GM18526 (cell line): ENCODE data around the gene WASF1.

Experiments used
- POLR2A ChIP-seq: IDR thresholded peaks from 3 replicates; pipeline ENCODE4 v1.6.1; 2011; ENCODE audit not compliant: insufficient read length; ENCODE audit errors: extremely low read depth

The WASF1 gene

GRCh38 chr6:110067837-110068591 is 111.5 kb downstream of the WASF1 start:
- TF ChIP-seq POLR2A: no peak

GRCh38 chr6:110064744-110065524 is 114.5 kb downstream of the WASF1 start:
- no peak for TF ChIP-seq POLR2A

GRCh38 chr6:110063594-110064263 is 115.7 kb downstream of the WASF1 start:
- TF ChIP-seq POLR2A: no peak

- no peak for TF ChIP-seq POLR2A
Observed at GRCh38 chr6:110055387-110055735, 124.1 kb downstream of the WASF1 start.

GRCh38 chr6:110054664-110055386 is 124.6 kb downstream of the WASF1 start:
- no peak for TF ChIP-seq POLR2A

- TF ChIP-seq POLR2A: no peak
Observed at GRCh38 chr6:110053395-110054240, 125.9 kb downstream of the WASF1 start.

- no peak for TF ChIP-seq POLR2A
Observed at GRCh38 chr6:110050440-110050813, 129.0 kb downstream of the WASF1 start.
